CD8-positive, alpha-beta memory T cell (primary cell): Measurements from ENCODE around the gene ZNF701. TPM values are rescaled to one million over a fixed set of nuclear protein-coding genes. Genes with fewer than 3 reads are reported as not detected.
A peak's percentile ranks its signal among the peaks of the same experiment; 100 is the strongest.
"Not testable (repeated sequence)": the region's sequence is repeated elsewhere in the genome, so short reads cannot be mapped to it uniquely, and the experiment has no call there.

Experiments
- CTCF ChIA-PET: fragments of 350-600 bp; sonication (Branson Sonifier 250); formaldehyde crosslinking; loops from one replicate; lab custom pipeline; 2021; ENCODE audit warnings: antibody characterized with exemption; lab: Charles Lee
- POLR2A ChIA-PET: fragments of 350-600 bp; sonication (Branson Sonifier 250); formaldehyde crosslinking; loops from one replicate; lab custom pipeline; 2021; ENCODE audit warnings: antibody characterized with exemption; lab: Charles Lee
- DNase-seq, 5 donors: peaks; one replicate each; pipeline versions ENCODE4 v3.0.0 to v3.0.0-alpha.2; 2020 to 2022; ENCODE audit warnings: mixed read lengths in 1 of 5
- H3K27ac ChIP-seq: one replicate; pipeline ENCODE4 v1.7.0; 2013; ENCODE audit warnings: low read depth, mild to moderate bottlenecking, low read length, moderate library complexity
- H3K27me3 ChIP-seq: 2 replicates; pipeline ENCODE4 v1.7.0; 2013; ENCODE audit warnings: low read length, mild to moderate bottlenecking; ENCODE audit not compliant: insufficient read depth, poor library complexity, severe bottlenecking
- H3K36me3 ChIP-seq: 2 replicates; pipeline ENCODE4 v1.7.0; 2013; ENCODE audit warnings: mild to moderate bottlenecking, low read length, moderate library complexity; ENCODE audit not compliant: insufficient read depth
- H3K4me1 ChIP-seq: 2 replicates; pipeline ENCODE4 v1.7.0; 2013; ENCODE audit warnings: mild to moderate bottlenecking, low read length, moderate library complexity; ENCODE audit not compliant: insufficient read depth
- H3K4me3 ChIP-seq: 2 replicates; pipeline ENCODE4 v1.7.0; 2013; ENCODE audit warnings: mild to moderate bottlenecking, low read length
- H3K9me3 ChIP-seq: 2 replicates; pipeline ENCODE4 v1.7.0; 2013; ENCODE audit warnings: mild to moderate bottlenecking, low read length
- H3K27ac Mint-ChIP-seq, 8 donors: one replicate each; pipeline ENCODE4 v1.8.0; 2020 to 2021; ENCODE audit warnings: mixed read lengths in 8 of 8, mild to moderate bottlenecking in 6 of 8, inconsistent platforms in 3 of 8, moderate library complexity in 3 of 8
- H3K27me3 Mint-ChIP-seq, 2 donors: one replicate each; pipeline ENCODE4 v1.8.0; 2020 to 2021; ENCODE audit warnings: mixed read lengths in 2 of 2, mild to moderate bottlenecking in 1 of 2, moderate library complexity in 1 of 2
- H3K36me3 Mint-ChIP-seq, 3 donors: one replicate each; pipeline ENCODE4 v1.8.0; 2020 to 2021; ENCODE audit warnings: mixed read lengths in 3 of 3, inconsistent platforms in 1 of 3, mild to moderate bottlenecking in 1 of 3
- H3K4me1 Mint-ChIP-seq, 3 donors: one replicate each; pipeline ENCODE4 v1.8.0; 2020 to 2021; ENCODE audit warnings: mixed read lengths in 3 of 3, inconsistent platforms in 1 of 3, mild to moderate bottlenecking in 1 of 3
- H3K4me3 Mint-ChIP-seq, 7 donors: one replicate each; pipeline ENCODE4 v1.8.0; 2020 to 2021; ENCODE audit warnings: mixed read lengths in 7 of 7, mild to moderate bottlenecking in 6 of 7, moderate library complexity in 4 of 7, inconsistent platforms in 2 of 7
- H3K9me3 Mint-ChIP-seq, 5 donors: one replicate each; pipeline ENCODE4 v1.8.0; 2020 to 2022; ENCODE audit warnings: mixed read lengths in 5 of 5, mild to moderate bottlenecking in 3 of 5, moderate library complexity in 2 of 5, inconsistent platforms in 1 of 5
- polyA plus RNA-seq: library from polyadenylated mRNA; unstranded; fragments of 300-500 nt; fragmentation: Illumina TruSeq; gene quantifications from one replicate; pipeline ENCODE4 v1.2.3, GENCODE V29; 2021
- total RNA-seq, 2 experiments: library from RNA; stranded (reverse); gene quantifications; one replicate each; pipeline ENCODE4 v1.2.3, GENCODE V29; 2021

The ZNF701 gene
- total and polyA plus RNA-seq, 3 experiments from 2014 or later: 16.8 to 18.3 (median 17.7) TPM

GRCh38 chr19:52567921-52568320 is 2.2 kb upstream of the ZNF701 start:
- CTCF ChIA-PET: no interaction called here

DNA sequence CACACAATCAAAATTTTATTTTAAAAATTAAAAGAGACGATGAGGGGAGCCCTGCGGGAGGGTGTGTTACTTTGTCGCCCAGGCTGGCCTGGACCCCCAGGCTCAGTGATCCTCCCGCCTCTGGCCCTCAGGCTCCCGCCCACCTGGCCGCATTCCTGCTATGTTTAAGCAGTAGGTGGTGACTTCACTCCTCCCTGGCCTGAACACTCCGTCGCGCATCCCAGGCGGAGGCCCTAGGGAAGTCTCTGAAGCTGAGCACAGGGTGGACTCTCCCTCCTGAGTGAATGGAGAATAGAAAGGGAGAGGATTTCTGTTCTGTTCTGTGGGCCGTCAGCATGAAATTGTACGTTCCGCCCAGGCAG is 468 bp upstream of the ZNF701 start:
- H3K4me1 ChIP-seq, H3K27me3 Mint-ChIP-seq, CTCF ChIA-PET, H3K27me3 ChIP-seq, DNase-seq, POLR2A ChIA-PET: not testable (repeated sequence)
- peaks cover 14% of the 10 kb centered on the region for H3K9me3 ChIP-seq
- H3K36me3 Mint-ChIP-seq: peaks cover 36 to 40% (median 39%) of the 10 kb centered on the region in 3 donors
- H3K36me3 ChIP-seq: peaks cover 10% of the 10 kb centered on the region
- peak overlapping the region; percentile 98 for H3K4me3 ChIP-seq
- peaks cover 35 to 50% (median 43%) of the 10 kb centered on the region in 3 donors for H3K4me1 Mint-ChIP-seq
- H3K4me3 Mint-ChIP-seq: peak overlapping the region; percentile 90 to 98 (median 94)
- H3K27ac Mint-ChIP-seq: peak overlapping the region; percentile 63 to 97 (median 92)
- H3K27ac ChIP-seq: peak overlapping the region; percentile 84
- peaks cover 0 to 42% (median 21%) of the 10 kb centered on the region in 5 donors for H3K9me3 Mint-ChIP-seq

More at GRCh38 chr19:52567921-52568320, 2.2 kb upstream of the ZNF701 start:
- Histone ChIP-seq H3K4me3 (no peak overlapping the region), H3K4me1 (peaks cover 9% of the 10 kb centered on the region), H3K27me3 (no peaks in the 10 kb centered on the region), H3K9me3 (peaks cover 17% of the 10 kb centered on the region), H3K27ac (no peak overlapping the region), H3K36me3 (no peaks in the 10 kb centered on the region)
- H3K36me3 Mint-ChIP-seq: peaks cover 22 to 38% (median 38%) of the 10 kb centered on the region in 3 donors
- no peaks in the 10 kb centered on the region for H3K27me3 Mint-ChIP-seq
- no peak overlapping the region for H3K27ac Mint-ChIP-seq
- H3K9me3 Mint-ChIP-seq: peaks cover 4 to 54% (median 35%) of the 10 kb centered on the region in 5 donors
- H3K4me3 Mint-ChIP-seq: no peak overlapping the region
- peaks cover 31 to 39% (median 32%) of the 10 kb centered on the region in 3 donors for H3K4me1 Mint-ChIP-seq
- POLR2A ChIA-PET: no interaction called here
- no peak for DNase-seq

GRCh38 chr19:52584736-52585440 is 14.8 kb downstream of the ZNF701 start:
- Mint-ChIP-seq H3K4me1 (peaks cover 0 to 4% (median 0%) of the 10 kb centered on the region in 3 donors), H3K36me3 (peaks cover 30 to 63% (median 63%) of the 10 kb centered on the region in 3 donors), H3K27me3 (no peaks in the 10 kb centered on the region), H3K4me3 (no peak overlapping the region), H3K27ac (no peak overlapping the region), H3K9me3 (peaks cover 20 to 71% (median 56%) of the 10 kb centered on the region in 5 donors)
- Histone ChIP-seq H3K9me3 (peaks cover 35% of the 10 kb centered on the region), H3K36me3 (peaks cover 33% of the 10 kb centered on the region), H3K4me3 (no peak overlapping the region), H3K4me1 (no peaks in the 10 kb centered on the region), H3K27me3 (no peaks in the 10 kb centered on the region), H3K27ac (no peak overlapping the region)
- DNase-seq: no peak
- ChIA-PET POLR2A (no interaction called here), CTCF (no interaction called here)

GRCh38 chr19:52585604-52586003 is 15.5 kb downstream of the ZNF701 start:
- H3K27me3 Mint-ChIP-seq: no peaks in the 10 kb centered on the region
- peaks cover 35% of the 10 kb centered on the region for H3K9me3 ChIP-seq
- H3K4me1 ChIP-seq: no peaks in the 10 kb centered on the region
- ChIA-PET CTCF (no interaction called here), POLR2A (no interaction called here)
- H3K4me3 ChIP-seq: no peak overlapping the region
- H3K36me3 Mint-ChIP-seq: peaks cover 31 to 61% (median 60%) of the 10 kb centered on the region in 3 donors
- no peak overlapping the region for H3K27ac Mint-ChIP-seq
- peaks cover 19 to 64% (median 53%) of the 10 kb centered on the region in 5 donors for H3K9me3 Mint-ChIP-seq
- H3K4me1 Mint-ChIP-seq: peaks cover 0 to 4% (median 0%) of the 10 kb centered on the region in 3 donors
- DNase-seq: no peak
- H3K4me3 Mint-ChIP-seq: no peak overlapping the region
- peaks cover 32% of the 10 kb centered on the region for H3K36me3 ChIP-seq
- no peaks in the 10 kb centered on the region for H3K27me3 ChIP-seq
- H3K27ac ChIP-seq: no peak overlapping the region

- Mint-ChIP-seq H3K9me3 (peaks cover 0 to 30% (median 15%) of the 10 kb centered on the region in 5 donors), H3K4me3 (no peak overlapping the region), H3K4me1 (peaks cover 0 to 4% (median 0%) of the 10 kb centered on the region in 3 donors), H3K27ac (peak overlapping the region in 1 of 8 donors; percentile 23), H3K27me3 (no peaks in the 10 kb centered on the region), H3K36me3 (peaks cover 16 to 49% (median 44%) of the 10 kb centered on the region in 3 donors)
- DNase-seq: no peak
- Histone ChIP-seq H3K9me3 (peaks cover 2% of the 10 kb centered on the region), H3K36me3 (peaks cover 15% of the 10 kb centered on the region), H3K4me1 (no peaks in the 10 kb centered on the region), H3K27ac (no peak overlapping the region), H3K27me3 (no peaks in the 10 kb centered on the region), H3K4me3 (no peak overlapping the region)
- POLR2A ChIA-PET: no interaction called here
- CTCF ChIA-PET: interaction anchor here (1.0 kb wide), 1 partner anchor 9 kb away, joined by 3 read pairs; no protein-coding TSS in a partner anchor
Measured at GRCh38 chr19:52590728-52591127, 20.6 kb downstream of the ZNF701 start.

- Histone ChIP-seq H3K27ac (no peak overlapping the region), H3K36me3 (peaks cover 15% of the 10 kb centered on the region), H3K4me1 (no peaks in the 10 kb centered on the region), H3K9me3 (peaks cover 10% of the 10 kb centered on the region), H3K27me3 (no peaks in the 10 kb centered on the region), H3K4me3 (no peak overlapping the region)
- H3K4me3 Mint-ChIP-seq: no peak overlapping the region
- peaks cover under 1 to 35% (median 14%) of the 10 kb centered on the region in 5 donors for H3K9me3 Mint-ChIP-seq
- ChIA-PET POLR2A (no interaction called here), CTCF (no interaction called here)
- peaks cover 13 to 58% (median 50%) of the 10 kb centered on the region in 3 donors for H3K36me3 Mint-ChIP-seq
- H3K27me3 Mint-ChIP-seq: no peaks in the 10 kb centered on the region
- no peak for DNase-seq
- no peak overlapping the region for H3K27ac Mint-ChIP-seq
- peaks cover 0 to 2% (median 0%) of the 10 kb centered on the region in 3 donors for H3K4me1 Mint-ChIP-seq
Measured at GRCh38 chr19:52592301-52592700, 22.2 kb downstream of the ZNF701 start.

DNA sequence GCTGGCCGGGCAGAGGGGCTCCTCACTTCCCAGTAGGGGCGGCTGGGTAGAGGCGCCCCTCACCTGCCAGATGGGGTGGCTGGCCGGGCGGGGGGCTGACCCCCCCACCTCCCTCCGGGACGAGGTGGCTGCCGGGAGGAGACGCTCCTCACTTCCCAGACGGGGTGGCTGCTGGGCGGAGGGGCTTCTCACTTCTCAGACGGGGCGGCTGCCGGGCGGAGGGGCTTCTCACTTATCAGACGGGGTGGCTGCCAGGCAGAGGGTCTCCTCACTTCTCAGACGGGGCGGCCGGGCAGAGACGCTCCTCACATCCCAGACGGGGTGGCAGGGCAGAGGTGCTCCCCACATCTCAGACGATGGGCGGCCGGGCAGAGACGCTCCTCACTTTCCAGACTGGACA is 23.4 kb downstream of the ZNF701 start:
- peaks cover 15% of the 10 kb centered on the region for H3K36me3 ChIP-seq
- H3K4me1 ChIP-seq, POLR2A ChIA-PET, H3K27me3 ChIP-seq, CTCF ChIA-PET, H3K4me3 Mint-ChIP-seq, DNase-seq, H3K27ac Mint-ChIP-seq, H3K4me3 ChIP-seq, H3K9me3 ChIP-seq, H3K27me3 Mint-ChIP-seq, H3K27ac ChIP-seq, H3K4me1 Mint-ChIP-seq: not testable (repeated sequence)
- H3K9me3 Mint-ChIP-seq: peaks cover 4 to 33% (median 12%) of the 10 kb centered on the region in 5 donors
- H3K36me3 Mint-ChIP-seq: peaks cover 12 to 56% (median 46%) of the 10 kb centered on the region in 3 donors

DNA sequence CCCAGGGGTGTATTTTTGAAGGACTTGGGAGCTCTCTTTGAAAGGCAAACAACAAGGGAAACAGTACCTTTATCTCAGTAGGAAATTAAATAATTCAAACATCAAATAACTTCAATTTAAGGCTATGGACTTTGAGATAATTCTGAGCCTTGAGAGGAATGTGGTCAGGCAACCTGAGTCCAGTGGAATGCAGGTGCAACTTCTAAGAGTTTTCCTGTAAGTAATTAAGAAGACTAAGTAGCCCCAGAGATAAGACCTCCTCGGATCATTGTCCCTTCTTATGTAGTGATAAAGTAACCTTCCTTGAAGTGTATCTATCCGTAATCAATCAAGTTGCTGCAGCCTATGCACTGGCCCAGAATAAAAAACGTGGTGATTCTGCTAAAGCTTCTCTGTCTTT is 29.2 kb downstream of the ZNF701 start:
- Mint-ChIP-seq H3K27me3 (no peaks in the 10 kb centered on the region), H3K4me3 (peak overlapping the region in 2 of 7 donors; percentile 18 to 49), H3K36me3 (peaks cover 3 to 36% (median 36%) of the 10 kb centered on the region in 3 donors), H3K27ac (no peak overlapping the region), H3K9me3 (peaks cover 4 to 29% (median 12%) of the 10 kb centered on the region in 5 donors), H3K4me1 (peaks cover 21 to 34% (median 25%) of the 10 kb centered on the region in 3 donors)
- ChIA-PET CTCF (interaction anchor here (0.8 to 1.4 kb wide), 2 partner anchors 8 to 255 kb away, joined by 3 read pairs; no protein-coding TSS in a partner anchor), POLR2A (interaction anchor here (0.5 kb wide), 1 partner anchor 48 kb away, joined by 3 read pairs; no protein-coding TSS in a partner anchor)
- no peak overlapping the region for H3K27ac ChIP-seq
- peaks cover 10% of the 10 kb centered on the region for H3K9me3 ChIP-seq
- H3K27me3 ChIP-seq: no peaks in the 10 kb centered on the region
- peaks cover 9% of the 10 kb centered on the region for H3K4me1 ChIP-seq
- H3K4me3 ChIP-seq: no peak overlapping the region
- no peaks in the 10 kb centered on the region for H3K36me3 ChIP-seq
- no peak for DNase-seq
